Stomach (tissue), 9 donors: ENCODE data around the gene MEIOC. TPM values are rescaled to one million over a fixed set of nuclear protein-coding genes. Genes with fewer than 3 reads are reported as not detected.

Experiments
- DNase-seq, 2 donors: peaks; one replicate each; pipeline versions ENCODE4 v3.0.0 to v3.0.0-alpha.2; 2013 to 2019
- H3K27ac ChIP-seq, 5 donors: fragments of 200-600 bp in 4 of 5; sonication (generic) in 4 of 5; one replicate each; pipeline ENCODE4 v1.5.1; 2013 to 2019; ENCODE audit warnings: mild to moderate bottlenecking in 1 of 5, moderate library complexity in 1 of 5
- H3K27me3 ChIP-seq, 3 donors: fragments of 200-600 bp; sonication (generic); one replicate each; pipeline ENCODE4 v1.5.1; 2017 to 2019; ENCODE audit warnings: mixed run types in 1 of 3
- H3K36me3 ChIP-seq, 4 donors: fragments of 200-600 bp; sonication (generic); 1 replicate in 3 of 4; 2 replicates in 1 of 4; pipeline ENCODE4 v1.5.1; 2016 to 2019
- H3K4me1 ChIP-seq, 4 donors: fragments of 200-600 bp; sonication (generic); one replicate each; pipeline ENCODE4 v1.5.1; 2016 to 2019
- H3K4me3 ChIP-seq, 4 donors: fragments of 200-600 bp; sonication (generic) in 3 of 4; one replicate each; pipeline ENCODE4 v1.5.1; 2016 to 2019; ENCODE audit warnings: mild to moderate bottlenecking in 1 of 4
- H3K9me3 ChIP-seq, 4 donors: fragments of 200-600 bp; sonication (generic); one replicate each; pipeline ENCODE4 v1.5.1; 2016 to 2019
- EP300 ChIP-seq: sonication (generic); formaldehyde crosslinking; IDR thresholded peaks from one replicate; pipeline ENCODE4 v1.6.1; 2017; ENCODE audit warnings: antibody characterized with exemption
- POLR2A ChIP-seq, 4 donors: fragments of 450-650 bp; IDR thresholded peaks; one replicate each; pipeline ENCODE4 v1.6.1; 2016; ENCODE audit warnings: antibody characterized with exemption in 4 of 4, control low read depth in 2 of 4, mild to moderate bottlenecking in 1 of 4, moderate library complexity in 1 of 4
- POLR2AphosphoS5 ChIP-seq, 3 donors: sonication (generic); formaldehyde crosslinking; IDR thresholded peaks; one replicate each; pipeline ENCODE4 v1.6.1; 2016; ENCODE audit warnings: antibody characterized with exemption in 3 of 3
- WGBS, 5 donors: extraction: QIAGEN DNeasy Blood & Tissue Kit in 3 of 5; methylation state at CpG; one replicate each; pipeline versions ENCODE4 v1.1.5 to v1.1.7; 2013 to 2018; 5-methylcytosine and 5-hydroxymethylcytosine counted together
- intact Hi-C: fragments of 100-400 bp; cut with DNase I; formaldehyde crosslinking; loops from one replicate; pipeline ENCODE4 v1.15.1; 2023; ENCODE audit warnings: low total_unique reads
- polyA plus RNA-seq, 3 donors: library from polyadenylated mRNA; stranded (reverse); fragments of 200-250 nt; gene quantifications; one replicate each; pipeline ENCODE4 v1.2.3, GENCODE V29; 2013
- total RNA-seq, 5 donors: library from RNA; depleted of rRNA; stranded (reverse); fragments of >200 nt; gene quantifications; one replicate each; pipeline versions ENCODE4 v1.1.0 to v1.2.3, GENCODE V29; 2014 to 2016
- TF ChIP-seq, protein P1 (sequence below), 7 experiments: fragments of 450-650 bp in 4 of 7; fragments of 200-600 bp in 3 of 7; sonication (generic) in 3 of 7; IDR thresholded peaks; one replicate each; pipeline ENCODE4 v1.5.1; 2016 to 2019; ENCODE audit warnings: antibody characterized with exemption in 7 of 7, control low read depth in 2 of 7, mild to moderate bottlenecking in 1 of 7
- donor health status: healthy with polysubstance abuse.
- donor health status: Bipolar disorder and iron deficiency.
- donor health status: healthy.

The MEIOC gene
- total and polyA plus RNA-seq, 8 donors = 0.03 TPM; not detected in 7

DNA sequence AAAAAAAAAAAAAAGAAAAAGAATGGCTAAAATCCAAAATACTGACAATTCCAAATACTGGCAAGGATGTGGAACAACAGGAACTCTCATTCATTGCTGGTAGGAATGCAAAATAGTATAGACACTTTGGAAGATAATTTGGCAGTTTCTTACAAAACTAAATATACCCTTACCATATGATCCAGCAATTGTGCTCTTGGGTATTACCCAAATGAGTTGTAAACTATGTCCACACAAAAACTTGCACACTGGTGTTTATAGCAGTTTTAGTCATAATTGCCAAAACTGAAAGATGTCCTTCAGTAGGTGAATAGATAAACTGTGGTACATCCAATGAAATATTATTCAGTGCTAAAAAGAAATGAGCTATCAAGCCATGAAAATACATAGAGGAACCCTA lies 8.5 kb upstream of the MEIOC start:
- TF ChIP-seq POLR2AphosphoS5 (IDR thresholded peaks at IDR 0.05) (no peak), EP300 (no peak), POLR2A (IDR thresholded peaks at IDR 0.05) (no peak)
- TF ChIP-seq, protein P1, sequence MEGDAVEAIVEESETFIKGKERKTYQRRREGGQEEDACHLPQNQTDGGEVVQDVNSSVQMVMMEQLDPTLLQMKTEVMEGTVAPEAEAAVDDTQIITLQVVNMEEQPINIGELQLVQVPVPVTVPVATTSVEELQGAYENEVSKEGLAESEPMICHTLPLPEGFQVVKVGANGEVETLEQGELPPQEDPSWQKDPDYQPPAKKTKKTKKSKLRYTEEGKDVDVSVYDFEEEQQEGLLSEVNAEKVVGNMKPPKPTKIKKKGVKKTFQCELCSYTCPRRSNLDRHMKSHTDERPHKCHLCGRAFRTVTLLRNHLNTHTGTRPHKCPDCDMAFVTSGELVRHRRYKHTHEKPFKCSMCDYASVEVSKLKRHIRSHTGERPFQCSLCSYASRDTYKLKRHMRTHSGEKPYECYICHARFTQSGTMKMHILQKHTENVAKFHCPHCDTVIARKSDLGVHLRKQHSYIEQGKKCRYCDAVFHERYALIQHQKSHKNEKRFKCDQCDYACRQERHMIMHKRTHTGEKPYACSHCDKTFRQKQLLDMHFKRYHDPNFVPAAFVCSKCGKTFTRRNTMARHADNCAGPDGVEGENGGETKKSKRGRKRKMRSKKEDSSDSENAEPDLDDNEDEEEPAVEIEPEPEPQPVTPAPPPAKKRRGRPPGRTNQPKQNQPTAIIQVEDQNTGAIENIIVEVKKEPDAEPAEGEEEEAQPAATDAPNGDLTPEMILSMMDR (IDR thresholded peaks at IDR 0.05) = no peak
- intact Hi-C loops = no loop called here
- DNase-seq = no peak
- H3K27ac ChIP-seq = no peak overlapping the region
- H3K27me3 ChIP-seq = peaks cover 0 to 37% (median 2%) of the 10 kb centered on the region in 3 donors
- H3K9me3 ChIP-seq = no peaks in the 10 kb centered on the region
- no peak overlapping the region for H3K4me3 ChIP-seq
- no peaks in the 10 kb centered on the region for H3K36me3 ChIP-seq
- no peaks in the 10 kb centered on the region for H3K4me1 ChIP-seq

DNA sequence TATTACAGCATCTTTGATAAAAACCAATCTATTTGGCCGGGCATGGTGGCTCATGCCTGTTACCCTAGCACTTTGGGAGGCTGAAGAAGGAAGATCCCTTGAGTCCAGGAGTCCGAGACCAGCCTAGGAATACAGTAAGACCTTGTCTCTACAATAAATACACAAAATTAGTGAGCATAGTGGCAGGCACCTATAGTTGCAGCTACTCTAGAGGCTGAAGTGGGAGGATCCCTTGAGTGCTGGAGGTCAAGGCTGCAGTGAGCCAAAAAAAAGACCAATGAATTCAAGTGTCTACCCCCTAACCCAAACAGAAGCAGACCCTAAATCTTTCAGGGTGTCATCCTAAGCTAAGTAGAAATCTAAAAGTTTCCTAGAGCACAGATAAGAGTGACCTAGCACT lies 7.3 kb upstream of the MEIOC start:
- no peak overlapping the region for H3K27ac ChIP-seq
- intact Hi-C loops = no loop called here
- 54 to 67% (median 60%) methylated on average over 2 of the region's 2 CpGs for WGBS, 5 donors
- H3K9me3 ChIP-seq = no peaks in the 10 kb centered on the region
- TF ChIP-seq POLR2AphosphoS5 (IDR thresholded peaks at IDR 0.05) = no peak
- TF ChIP-seq, protein P1 (IDR thresholded peaks at IDR 0.05) = no peak
- TF ChIP-seq EP300 = no peak
- TF ChIP-seq POLR2A (IDR thresholded peaks at IDR 0.05) = no peak
- H3K4me1 ChIP-seq = no peaks in the 10 kb centered on the region
- H3K36me3 ChIP-seq = no peaks in the 10 kb centered on the region
- no peak overlapping the region for H3K4me3 ChIP-seq
- peaks cover 0 to 49% (median 2%) of the 10 kb centered on the region in 3 donors for H3K27me3 ChIP-seq
- DNase-seq = no peak

GRCh38 chr17:44651228-44651627 lies 5.0 kb upstream of the MEIOC start:
- TF ChIP-seq POLR2AphosphoS5 (IDR thresholded peaks at IDR 0.05) = no peak
- TF ChIP-seq, protein P1 (IDR thresholded peaks at IDR 0.05) = no peak
- TF ChIP-seq EP300 = no peak
- no peak for TF ChIP-seq POLR2A (IDR thresholded peaks at IDR 0.05)
- Histone ChIP-seq H3K36me3 (no peaks in the 10 kb centered on the region), H3K4me3 (no peak overlapping the region), H3K27ac (no peak overlapping the region), H3K4me1 (peaks cover under 1 to 6% (median 4%) of the 10 kb centered on the region in 4 donors), H3K9me3 (peaks cover 0 to 7% (median 5%) of the 10 kb centered on the region in 4 donors), H3K27me3 (peaks cover 6 to 61% (median 16%) of the 10 kb centered on the region in 3 donors)
- 74 to 83% (median 80%) methylated on average over 5 of the region's 5 CpGs for WGBS, 5 donors
- no peak for DNase-seq
- intact Hi-C loops = no loop called here

- peaks cover 15 to 72% (median 31%) of the 10 kb centered on the region in 3 donors for H3K27me3 ChIP-seq
- H3K4me3 ChIP-seq = no peak overlapping the region
- no peak overlapping the region for H3K27ac ChIP-seq
- TF ChIP-seq EP300 (no peak), POLR2AphosphoS5 (IDR thresholded peaks at IDR 0.05) (no peak), POLR2A (IDR thresholded peaks at IDR 0.05) (no peak)
- TF ChIP-seq, protein P1 (IDR thresholded peaks at IDR 0.05) = no peak
- intact Hi-C loops = no loop called here
- H3K9me3 ChIP-seq = peaks cover 0 to 15% (median 7%) of the 10 kb centered on the region in 4 donors
- WGBS, 5 donors = 75 to 85% (median 83%) methylated on average over 8 of the region's 8 CpGs
- no peak for DNase-seq
- H3K4me1 ChIP-seq = peaks cover 4 to 16% (median 11%) of the 10 kb centered on the region in 4 donors
- no peaks in the 10 kb centered on the region for H3K36me3 ChIP-seq
These were observed 3.5 kb upstream of the MEIOC start for GRCh38 chr17:44652727-44653126.
